Amniotic stem cell (primary cell): ENCODE results near the gene ITPK1.

Experiments used
- DNase-seq: peaks from one replicate; lab custom pipeline; 2025; lab: John Stamatoyannopoulos, UW

Gene ITPK1

DNA sequence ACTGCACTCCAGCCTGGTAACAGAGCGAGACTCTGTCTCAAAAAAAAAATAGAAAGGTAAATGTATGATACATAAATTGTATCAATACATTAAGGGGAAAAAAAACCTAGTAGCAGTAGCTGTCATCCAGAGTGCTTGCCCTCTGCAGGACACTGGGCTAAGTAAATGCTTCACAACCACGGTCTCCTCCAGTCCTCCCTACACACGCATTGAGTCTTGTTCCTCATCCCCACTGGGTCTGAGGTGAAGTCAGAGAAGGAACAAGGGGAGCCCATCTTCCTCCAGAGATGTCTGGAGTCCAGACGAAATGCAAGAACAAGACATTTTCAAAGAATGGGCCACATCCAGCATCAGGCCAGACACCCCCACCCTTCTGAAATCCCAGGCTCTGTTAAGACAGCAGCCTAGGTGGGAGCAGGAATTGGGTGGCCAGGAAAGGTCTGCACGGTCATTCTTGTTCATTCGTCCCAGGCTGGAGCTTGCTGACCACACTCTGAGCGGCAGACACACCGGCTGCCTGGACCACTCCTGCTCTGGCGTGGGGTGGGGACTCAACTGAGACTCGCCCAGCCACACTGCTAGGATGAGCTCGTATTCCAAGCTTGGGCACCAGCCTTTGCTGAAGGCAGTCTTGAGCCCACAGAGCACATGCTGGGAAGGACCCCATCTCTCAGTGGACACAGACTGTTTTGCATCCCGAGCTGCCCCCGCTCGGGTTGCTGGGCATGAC is 147.3 kb downstream of the ITPK1 start:
- no peak for DNase-seq

DNA sequence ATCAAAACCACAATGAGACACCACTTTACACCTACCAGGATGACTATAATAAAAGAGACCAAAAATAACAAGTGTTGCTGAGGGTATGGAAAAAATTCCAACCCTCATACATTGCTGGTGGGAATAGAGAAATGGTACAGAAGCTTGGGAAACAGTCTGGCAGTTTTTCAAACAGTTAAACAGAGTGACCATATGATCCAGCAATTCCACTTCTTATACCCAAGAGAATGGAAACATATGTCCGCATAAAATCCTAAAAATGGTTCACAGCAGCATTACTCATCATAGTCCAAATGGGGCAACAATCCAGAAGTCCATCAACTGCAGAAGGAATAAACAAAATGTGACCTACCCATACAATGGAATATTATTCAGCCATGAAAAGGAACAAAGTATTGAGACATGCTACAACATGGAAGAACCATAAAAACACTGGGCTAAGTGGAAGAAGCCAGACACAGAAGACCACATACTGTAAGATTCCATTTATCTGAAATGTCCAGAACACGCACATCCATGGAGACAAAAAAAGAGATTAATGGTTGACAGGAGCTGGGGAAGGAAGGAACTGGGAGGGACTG is 148.3 kb downstream of the ITPK1 start:
- DNase-seq, result no peak

- no peak for DNase-seq
These were observed 150.4 kb downstream of the ITPK1 start for GRCh38 chr14:92965281-92965680.

- no peak for DNase-seq
These were observed 151.3 kb downstream of the ITPK1 start for GRCh38 chr14:92964124-92965109.

GRCh38 chr14:92963301-92964123 is 152.2 kb downstream of the ITPK1 start:
- DNase-seq, result no peak

DNA sequence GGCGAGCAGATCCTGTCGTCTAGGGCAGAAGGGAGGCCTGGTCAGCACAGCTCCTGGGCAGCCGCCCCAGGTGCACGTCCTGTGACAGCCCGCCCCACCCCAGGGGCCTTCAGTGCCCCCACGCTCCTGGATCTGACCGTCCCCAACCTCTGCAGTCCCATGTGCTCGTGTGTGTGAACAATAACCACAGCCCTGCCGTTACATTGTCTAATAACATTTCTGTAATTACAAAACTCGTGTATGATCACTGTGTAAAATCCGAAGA is 153.0 kb downstream of the ITPK1 start:
- no peak for DNase-seq

- DNase-seq, result no peak
These were observed 153.5 kb downstream of the ITPK1 start for GRCh38 chr14:92962031-92962830.

DNA sequence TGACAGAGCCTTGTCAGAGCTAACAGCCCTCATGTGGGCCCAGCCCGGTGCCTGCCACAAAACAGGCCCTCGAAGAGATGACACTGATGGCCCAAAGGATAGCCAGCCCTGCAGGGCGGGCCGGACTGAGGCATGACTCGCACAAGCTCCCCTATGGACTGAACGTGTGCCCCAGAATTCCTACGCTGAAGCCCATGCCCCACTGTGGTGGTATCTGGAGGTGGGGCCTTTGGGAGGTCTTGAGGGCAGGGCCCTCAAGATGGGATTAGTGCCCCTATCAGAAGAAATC is 154.2 kb downstream of the ITPK1 start:
- no peak for DNase-seq

DNA sequence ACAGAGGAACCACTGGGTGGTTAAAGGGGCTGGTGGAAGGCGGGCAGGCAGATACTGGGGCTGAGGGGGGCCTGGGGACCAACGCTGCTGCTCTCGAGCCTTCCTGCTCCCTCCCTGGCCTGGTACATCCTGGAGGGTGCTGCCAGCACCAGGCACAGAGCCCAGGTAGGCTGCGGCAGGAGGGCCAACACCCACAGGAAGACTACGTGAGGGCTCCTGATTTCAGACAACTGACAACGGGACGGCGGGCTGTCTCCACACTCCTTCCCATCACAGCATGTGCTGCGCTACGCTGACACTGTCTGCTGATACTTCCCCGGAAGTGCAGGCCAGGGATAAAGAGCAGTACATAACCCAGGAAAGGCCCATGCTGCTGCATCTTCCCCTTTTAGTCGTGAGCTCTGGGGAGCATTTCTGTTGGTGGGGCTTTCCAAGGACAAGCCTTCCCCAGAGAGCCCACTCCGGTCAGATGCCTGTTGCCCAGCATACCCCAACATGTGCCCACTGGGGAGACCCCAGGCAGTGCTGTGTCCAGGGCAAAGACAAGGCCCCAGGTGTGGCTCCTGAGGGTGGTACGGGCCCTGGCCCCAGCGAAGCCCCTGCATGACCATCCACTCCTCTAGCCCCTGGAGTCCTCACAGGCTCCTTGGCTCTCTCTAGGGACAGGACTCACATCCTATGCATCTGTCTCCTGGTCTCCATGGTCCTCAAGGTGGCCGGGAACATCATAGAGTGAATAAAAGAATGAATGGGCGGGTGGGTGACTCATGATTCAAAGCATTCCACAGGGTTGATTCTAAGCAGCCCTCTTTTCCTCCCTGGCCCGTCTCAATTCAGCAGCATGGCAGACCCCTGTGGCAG is 154.8 kb downstream of the ITPK1 start:
- DNase-seq, result no peak

- DNase-seq, result no peak
These were observed 155.7 kb downstream of the ITPK1 start for GRCh38 chr14:92959761-92960680.

DNA sequence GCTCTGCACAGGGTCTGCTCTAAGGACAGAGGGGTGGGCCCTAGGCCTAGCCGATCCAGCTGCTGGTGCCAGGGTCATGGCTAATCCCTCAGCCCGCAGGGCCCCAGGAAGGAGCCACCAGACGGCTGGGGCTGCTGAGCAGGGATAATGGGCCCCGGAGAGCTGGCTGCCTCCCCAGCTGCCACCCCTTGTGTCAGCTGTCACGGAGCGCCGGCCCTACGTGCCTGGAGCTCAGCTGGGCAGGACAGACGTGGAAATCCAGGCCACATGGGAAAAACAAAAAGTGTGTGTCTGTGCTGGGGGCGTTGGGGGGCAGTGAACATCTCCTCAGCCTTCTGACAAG is 156.6 kb downstream of the ITPK1 start:
- DNase-seq, result no peak

GRCh38 chr14:92958373-92959188 is 157.1 kb downstream of the ITPK1 start:
- DNase-seq, result no peak

DNA sequence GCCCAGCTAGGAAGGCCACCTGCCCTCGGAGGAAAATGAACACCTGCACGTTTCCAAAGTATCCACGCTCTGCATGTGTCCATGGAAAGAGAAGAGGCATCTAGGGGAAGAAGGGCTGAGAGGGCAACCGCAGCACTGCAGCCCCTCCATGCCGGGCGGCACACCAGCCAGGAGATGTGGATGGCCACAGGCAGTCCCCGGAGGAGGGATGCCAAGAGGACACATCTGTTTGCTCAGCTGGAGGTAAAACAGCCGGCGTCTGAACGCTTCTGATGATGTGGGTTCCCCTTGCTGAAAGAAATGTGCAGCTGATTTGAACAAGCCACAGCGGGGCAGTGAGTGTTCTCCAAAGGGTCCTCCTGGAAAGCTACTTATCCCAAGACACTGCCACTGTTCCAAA is 158.8 kb downstream of the ITPK1 start:
- no peak for DNase-seq

GRCh38 chr14:92955381-92955780 is 160.3 kb downstream of the ITPK1 start:
- DNase-seq, result no peak

DNA sequence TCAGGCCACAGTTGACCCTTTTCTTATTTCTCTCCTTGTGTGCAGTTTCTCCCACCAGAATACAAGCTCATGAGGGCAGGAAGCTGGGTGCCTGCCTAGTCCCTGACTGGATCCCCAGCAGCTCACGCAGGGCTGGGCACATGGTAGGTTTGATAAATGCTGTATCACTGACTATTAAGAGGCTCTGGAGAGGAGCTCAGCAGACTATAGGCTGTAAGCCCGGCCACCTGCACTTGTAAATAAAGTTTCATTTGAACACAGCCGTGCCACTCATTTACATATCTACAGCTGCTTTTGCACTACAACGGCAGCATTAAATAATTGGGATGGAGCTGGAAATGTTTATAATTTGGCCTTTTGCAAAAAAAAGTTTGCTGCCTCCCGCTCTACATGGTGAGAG is 160.8 kb downstream of the ITPK1 start:
- no peak for DNase-seq

- DNase-seq, result no peak
These were observed 162.2 kb downstream of the ITPK1 start for GRCh38 chr14:92953526-92953925.

DNA sequence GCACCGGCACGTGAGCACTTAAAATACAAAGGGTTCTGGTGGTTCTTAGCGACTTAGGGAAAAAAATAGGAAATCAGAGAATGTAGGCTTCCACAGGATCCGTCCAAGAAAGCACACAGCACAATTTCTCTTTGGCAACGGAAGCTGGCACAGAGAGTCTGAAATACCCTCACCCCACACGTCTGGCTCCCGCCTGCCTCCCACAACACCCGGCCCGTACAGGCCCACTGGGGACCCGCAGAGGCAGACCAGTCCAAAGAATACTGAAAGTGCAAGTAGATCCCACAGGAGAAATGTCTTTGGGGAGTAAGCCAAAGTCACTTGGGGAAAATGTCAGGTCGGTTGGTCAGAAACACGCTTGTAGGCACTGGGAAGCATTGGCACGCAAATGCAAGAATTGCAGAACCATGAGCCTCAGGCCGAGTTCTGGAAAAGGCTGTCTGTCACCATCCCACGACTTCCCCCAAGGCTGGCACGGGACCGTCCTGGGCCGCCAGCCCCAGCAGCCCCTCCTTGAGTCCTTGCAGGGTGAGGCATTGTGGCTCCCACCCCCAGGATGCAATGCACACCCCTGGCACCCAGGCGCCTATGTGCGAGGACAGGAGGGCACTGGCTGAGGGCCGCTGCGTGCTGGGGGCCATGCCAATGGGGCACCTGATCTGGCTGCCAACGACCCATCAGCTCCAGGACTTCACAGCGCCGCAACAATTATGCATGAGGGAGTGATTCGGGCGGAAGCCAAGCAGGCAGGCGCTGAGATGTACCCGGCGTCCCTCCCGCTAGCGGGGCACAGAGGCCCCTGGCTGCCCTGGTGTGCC is 163.0 kb downstream of the ITPK1 start:
- no peak for DNase-seq

DNA sequence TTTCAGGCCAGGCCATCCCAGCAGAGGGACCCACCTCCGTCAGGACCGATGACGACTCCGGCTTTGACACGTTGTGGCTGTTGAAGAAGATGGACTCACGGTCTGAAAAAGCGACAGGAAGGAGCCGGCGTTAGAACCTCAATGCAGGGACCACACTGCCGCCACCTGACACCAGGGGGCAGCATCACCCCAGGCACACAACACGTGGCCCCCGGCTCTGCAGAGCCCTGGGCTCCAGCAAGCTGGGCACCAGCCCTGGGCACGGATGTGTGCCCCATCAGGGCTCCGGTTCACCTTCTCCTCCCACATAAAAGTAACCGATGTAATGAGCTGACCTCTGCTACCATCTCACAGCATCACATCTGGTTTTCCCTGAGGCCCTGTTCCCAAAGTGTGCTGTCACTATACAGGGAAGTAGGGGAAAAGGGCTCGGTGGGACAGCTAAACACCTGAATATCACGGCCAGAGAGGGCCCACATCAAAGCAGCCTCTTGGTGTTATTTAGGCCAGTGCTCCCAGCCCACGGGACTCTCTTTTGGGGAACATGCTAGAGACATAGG is 163.7 kb downstream of the ITPK1 start:
- DNase-seq, result no peak
